Nephron progenitor cell (in vitro differentiated cells): ENCODE results near the gene GLRA2.

Source experiments
- DNase-seq: peaks from one replicate; pipeline ENCODE4 v3.0.0; 2021
- H3K27ac Mint-ChIP-seq: 2 replicates; pipeline ENCODE4 v1.8.0; 2021; ENCODE audit warnings: mild to moderate bottlenecking, moderate library complexity, mixed read lengths
- H3K27me3 Mint-ChIP-seq: 2 replicates; pipeline ENCODE4 v1.8.0; 2021; ENCODE audit warnings: mild to moderate bottlenecking, low read depth, mixed read lengths; ENCODE audit not compliant: poor library complexity
- H3K36me3 Mint-ChIP-seq: 2 replicates; pipeline ENCODE4 v1.8.0; 2021; ENCODE audit warnings: low read depth, mixed read lengths
- H3K4me1 Mint-ChIP-seq: 2 replicates; pipeline ENCODE4 v1.8.0; 2021; ENCODE audit warnings: mixed read lengths
- H3K4me3 Mint-ChIP-seq: 2 replicates; pipeline ENCODE4 v1.8.0; 2021; ENCODE audit warnings: mild to moderate bottlenecking, moderate library complexity, mixed read lengths
- H3K9me3 Mint-ChIP-seq: 2 replicates; pipeline ENCODE4 v1.8.0; 2021; ENCODE audit warnings: mild to moderate bottlenecking, moderate library complexity, mixed read lengths
- CTCF ChIP-seq: fragments of 200-600 bp; sonication (generic); IDR thresholded peaks from 2 replicates; pipeline ENCODE4 v1.5.0; 2021; ENCODE audit warnings: antibody characterized with exemption

The GLRA2 gene

GRCh38 chrX:14504960-14505538 lies 24.3 kb upstream of the GLRA2 start:
- Mint-ChIP-seq H3K9me3 (peaks cover 36% of the 10 kb centered on the region), H3K27me3 (peaks cover 4% of the 10 kb centered on the region), H3K27ac (no peak overlapping the region), H3K4me1 (no peaks in the 10 kb centered on the region), H3K4me3 (no peak overlapping the region), H3K36me3 (no peaks in the 10 kb centered on the region)
- no peak for TF ChIP-seq CTCF
- no peak for DNase-seq

- no peak for DNase-seq
- Mint-ChIP-seq H3K4me3 (no peak overlapping the region), H3K9me3 (peaks cover 37% of the 10 kb centered on the region), H3K27ac (no peak overlapping the region), H3K27me3 (peaks cover 4% of the 10 kb centered on the region), H3K4me1 (no peaks in the 10 kb centered on the region), H3K36me3 (no peaks in the 10 kb centered on the region)
- TF ChIP-seq CTCF, result no peak
Observed at GRCh38 chrX:14505648-14506047, 23.7 kb upstream of the GLRA2 start.

GRCh38 chrX:14506866-14507265 lies 22.5 kb upstream of the GLRA2 start:
- Mint-ChIP-seq H3K36me3 (no peaks in the 10 kb centered on the region), H3K27me3 (peaks cover 4% of the 10 kb centered on the region), H3K4me1 (no peaks in the 10 kb centered on the region), H3K9me3 (peaks cover 29% of the 10 kb centered on the region), H3K27ac (no peak overlapping the region), H3K4me3 (no peak overlapping the region)
- TF ChIP-seq CTCF, result no peak
- DNase-seq, result no peak

GRCh38 chrX:14508025-14508690 lies 21.2 kb upstream of the GLRA2 start:
- H3K4me1 Mint-ChIP-seq, result no peaks in the 10 kb centered on the region
- H3K4me3 Mint-ChIP-seq, result no peak overlapping the region
- H3K36me3 Mint-ChIP-seq, result no peaks in the 10 kb centered on the region
- peaks cover 4% of the 10 kb centered on the region for H3K27me3 Mint-ChIP-seq
- H3K9me3 Mint-ChIP-seq, result peaks cover 32% of the 10 kb centered on the region
- no peak for DNase-seq
- no peak for TF ChIP-seq CTCF
- H3K27ac Mint-ChIP-seq, result no peak overlapping the region

- Mint-ChIP-seq H3K27me3 (peaks cover 4% of the 10 kb centered on the region), H3K27ac (no peak overlapping the region), H3K36me3 (no peaks in the 10 kb centered on the region), H3K9me3 (peaks cover 29% of the 10 kb centered on the region), H3K4me3 (no peak overlapping the region), H3K4me1 (no peaks in the 10 kb centered on the region)
- TF ChIP-seq CTCF, result no peak
- DNase-seq, result no peak
Observed at GRCh38 chrX:14509325-14510057, 19.8 kb upstream of the GLRA2 start.
